ENCODE results near the gene PCDHGA1.

Gene PCDHGA1

DNA sequence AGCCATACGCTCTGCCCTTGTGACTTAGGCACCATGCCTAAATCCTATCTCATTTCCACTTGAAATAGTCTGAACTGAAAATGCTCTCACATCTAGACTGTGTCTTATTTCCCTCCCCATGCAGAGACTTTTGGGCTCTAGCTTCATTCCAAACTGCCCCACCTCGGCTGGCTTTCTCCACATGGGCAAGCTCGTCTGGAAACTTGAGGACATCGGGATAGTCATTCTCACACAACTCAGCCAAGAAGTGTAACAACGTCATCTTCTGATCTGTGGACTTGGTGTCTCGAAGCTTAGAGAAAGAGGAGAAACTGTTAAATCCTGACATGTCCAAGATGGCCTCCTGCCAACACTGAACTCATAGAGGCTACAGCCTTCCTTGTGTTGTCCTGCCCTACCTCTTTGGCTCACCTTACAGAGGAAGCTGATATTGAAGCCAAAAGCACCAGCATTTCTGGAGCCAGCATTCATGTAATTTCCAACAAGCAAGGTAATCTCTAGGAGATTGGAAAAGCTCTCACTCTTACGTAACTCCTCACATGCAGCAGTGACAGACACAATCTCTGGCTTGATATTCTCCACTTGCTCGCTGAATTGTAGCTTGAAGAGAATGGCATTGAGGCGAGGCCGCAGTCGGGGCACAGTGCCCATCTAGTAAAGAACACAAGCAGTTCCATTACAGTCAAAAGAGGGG is 198.1 kb downstream of the PCDHGA1 start:
- TF ChIP-seq CTCF (IDR thresholded peaks at IDR 0.05; ENCODE audit: borderline replicate concordance, control extremely low read depth, extremely low read depth, insufficient read depth, missing control alignments): no peak
- in situ Hi-C loops (cut with MboI; ENCODE audit: low sequenced_read_pairs, unreplicated experiment): no loop called here
- DNase-seq (ENCODE audit: low spot score): no peak

DNA sequence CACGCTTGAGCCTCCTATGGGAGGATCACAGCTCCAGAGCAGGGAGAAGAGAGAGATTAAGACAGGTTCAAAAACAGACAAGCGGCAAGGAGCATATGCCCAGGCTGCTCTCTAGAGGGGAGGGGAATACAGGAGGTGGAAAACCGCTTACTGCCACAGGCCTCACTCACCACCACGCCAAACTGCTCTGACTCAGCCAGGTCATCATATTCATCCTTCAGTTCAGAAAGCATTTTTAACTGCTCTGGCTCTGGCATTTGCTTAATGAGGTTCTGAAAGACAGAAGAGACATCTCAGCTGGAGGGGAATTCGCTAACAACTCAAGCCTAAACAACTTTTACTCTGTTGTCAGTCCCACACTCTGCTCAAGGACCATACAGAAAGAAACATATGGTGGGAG is 198.7 kb downstream of the PCDHGA1 start:
- TF ChIP-seq CTCF (IDR thresholded peaks at IDR 0.05; ENCODE audit: borderline replicate concordance, control extremely low read depth, extremely low read depth, insufficient read depth, missing control alignments): no peak
- in situ Hi-C loops (cut with MboI; ENCODE audit: low sequenced_read_pairs, unreplicated experiment): no loop called here
- DNase-seq (ENCODE audit: low spot score): no peak

DNA sequence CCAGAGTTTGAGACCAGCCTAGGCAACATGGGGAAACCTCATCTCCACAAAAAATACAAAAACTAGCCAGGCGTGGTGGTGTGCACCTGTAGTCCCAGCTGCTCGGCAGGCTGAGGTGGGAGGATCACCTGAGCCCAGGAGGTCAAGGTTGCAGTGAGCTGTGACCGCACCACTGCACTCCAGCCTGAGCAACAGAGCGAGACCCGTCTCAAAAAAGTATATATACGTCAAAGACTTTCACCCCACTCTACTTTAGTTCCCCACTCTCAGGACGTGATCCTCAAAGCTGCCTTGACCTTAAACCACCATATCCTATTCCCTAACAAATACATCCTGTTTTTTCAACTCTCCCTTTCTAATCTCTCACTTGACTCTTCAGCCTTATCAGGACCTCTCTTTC is 199.6 kb downstream of the PCDHGA1 start:
- in situ Hi-C loops (cut with MboI; ENCODE audit: low sequenced_read_pairs, unreplicated experiment): no loop called here
- no peak for TF ChIP-seq CTCF (IDR thresholded peaks at IDR 0.05; ENCODE audit: borderline replicate concordance, control extremely low read depth, extremely low read depth, insufficient read depth, missing control alignments)
- DNase-seq (ENCODE audit: low spot score): no peak

DNA sequence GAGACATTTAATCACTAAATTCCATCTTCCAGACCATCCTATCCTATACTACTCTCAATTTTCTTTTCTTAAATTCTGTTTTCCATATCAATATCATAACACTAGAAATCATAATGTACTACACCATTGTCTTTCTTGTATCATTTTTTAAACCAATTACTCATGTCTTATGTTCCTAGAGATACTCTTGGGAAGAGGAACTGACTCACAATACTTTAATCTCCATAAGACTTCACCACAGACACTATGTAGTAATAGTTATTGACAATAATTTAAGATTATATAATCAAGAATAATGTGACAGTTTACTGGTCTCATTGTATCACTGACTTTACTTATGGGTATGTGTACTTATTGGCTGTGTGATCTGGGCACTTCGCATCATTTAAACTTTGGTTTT is 202.4 kb downstream of the PCDHGA1 start:
- no peak for TF ChIP-seq CTCF (IDR thresholded peaks at IDR 0.05; ENCODE audit: borderline replicate concordance, control extremely low read depth, extremely low read depth, insufficient read depth, missing control alignments)
- in situ Hi-C loops (cut with MboI; ENCODE audit: low sequenced_read_pairs, unreplicated experiment): no loop called here
- DNase-seq (ENCODE audit: low spot score): no peak

DNA sequence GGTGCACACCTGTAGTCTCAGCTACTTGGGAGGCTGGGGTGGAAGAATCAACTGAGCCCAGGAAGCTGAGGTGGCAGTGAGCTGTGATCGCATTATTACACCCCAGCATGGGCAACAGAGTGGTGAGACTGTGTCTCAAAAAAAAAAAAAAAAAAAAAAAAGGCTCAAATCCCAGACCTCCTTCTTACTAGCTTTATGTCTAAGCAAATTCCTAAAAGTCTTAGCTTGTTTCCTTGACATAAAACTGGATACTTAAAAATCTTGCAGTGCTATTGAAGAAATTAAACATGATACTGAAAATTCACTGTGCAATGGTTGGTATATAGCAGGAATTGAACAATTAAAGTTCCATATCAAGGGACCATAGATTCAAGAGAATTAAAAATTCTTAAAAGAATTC is 203.6 kb downstream of the PCDHGA1 start:
- in situ Hi-C loops (cut with MboI; ENCODE audit: low sequenced_read_pairs, unreplicated experiment): no loop called here
- DNase-seq (ENCODE audit: low spot score): no peak
- no peak for TF ChIP-seq CTCF (IDR thresholded peaks at IDR 0.05; ENCODE audit: borderline replicate concordance, control extremely low read depth, extremely low read depth, insufficient read depth, missing control alignments)

- in situ Hi-C loops (cut with MboI; ENCODE audit: low sequenced_read_pairs, unreplicated experiment): no loop called here
- no peak for TF ChIP-seq CTCF (IDR thresholded peaks at IDR 0.05; ENCODE audit: borderline replicate concordance, control extremely low read depth, extremely low read depth, insufficient read depth, missing control alignments)
- no peak for DNase-seq (ENCODE audit: low spot score)
These were observed 204.3 kb downstream of the PCDHGA1 start for GRCh38 chr5:141534492-141535213.

Data from GM13976 (cell line).